K562 treated with DMSO at 1 percent for 48 hours (cell line): Measurements from ENCODE around the gene CPEB1. TPM values are rescaled to one million over a fixed set of nuclear protein-coding genes. Genes with fewer than 3 reads are reported as not detected.

Source experiments
- total RNA-seq: library from RNA; unstranded; fragments of 300-600 nt; gene quantifications from 2 replicates; pipeline ENCODE4 v1.2.3, GENCODE V29; 2022; ENCODE audit warnings: low replicate concordance; ENCODE audit errors: extremely low read depth

Gene CPEB1
- not detected in 2 replicates for total RNA-seq

DNA sequence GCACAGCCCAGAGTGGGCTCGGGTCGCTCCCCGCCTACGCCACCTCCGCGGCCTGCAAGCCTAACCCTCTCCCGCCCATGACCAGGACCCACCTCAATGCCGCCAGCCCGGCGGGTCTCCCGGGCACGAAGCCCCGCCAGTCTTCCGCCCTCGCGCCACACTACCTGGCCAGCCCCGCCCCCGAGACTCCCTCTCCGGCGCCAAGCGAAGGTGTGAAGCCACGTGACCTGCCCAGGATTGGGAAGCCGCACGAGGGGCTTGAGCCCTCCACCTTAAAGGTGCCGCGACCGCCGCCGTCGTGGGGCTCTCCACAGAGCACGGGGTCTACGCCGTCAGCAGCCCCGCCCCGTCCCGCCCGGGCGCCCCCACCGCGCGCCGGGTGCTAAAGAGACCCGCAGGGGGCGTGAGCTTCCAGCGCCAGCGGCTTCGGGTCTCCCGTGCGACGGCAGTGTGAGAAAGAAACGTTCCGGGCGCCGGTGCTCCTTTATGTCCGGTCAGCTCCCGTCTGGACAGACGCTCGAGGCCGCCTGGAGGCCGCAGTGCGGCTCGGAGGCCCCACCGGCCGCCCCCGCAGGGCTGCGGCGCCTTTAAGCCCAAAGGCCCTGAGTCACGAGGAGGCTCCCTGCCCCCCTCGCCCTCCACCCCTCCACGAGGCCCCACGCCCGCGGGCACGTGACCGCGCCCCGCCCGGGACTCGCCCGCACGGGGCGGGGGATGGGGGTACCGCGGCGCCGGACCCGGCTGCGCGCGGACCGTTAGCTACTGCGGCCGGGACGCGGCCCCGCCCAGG lies at the start of gene CPEB1:
CPEB1 (minus strand) TSS at position 319 of the 790 bp plus-strand sequence. CDS start 18,904 bp downstream, outside the sequence.

DNA sequence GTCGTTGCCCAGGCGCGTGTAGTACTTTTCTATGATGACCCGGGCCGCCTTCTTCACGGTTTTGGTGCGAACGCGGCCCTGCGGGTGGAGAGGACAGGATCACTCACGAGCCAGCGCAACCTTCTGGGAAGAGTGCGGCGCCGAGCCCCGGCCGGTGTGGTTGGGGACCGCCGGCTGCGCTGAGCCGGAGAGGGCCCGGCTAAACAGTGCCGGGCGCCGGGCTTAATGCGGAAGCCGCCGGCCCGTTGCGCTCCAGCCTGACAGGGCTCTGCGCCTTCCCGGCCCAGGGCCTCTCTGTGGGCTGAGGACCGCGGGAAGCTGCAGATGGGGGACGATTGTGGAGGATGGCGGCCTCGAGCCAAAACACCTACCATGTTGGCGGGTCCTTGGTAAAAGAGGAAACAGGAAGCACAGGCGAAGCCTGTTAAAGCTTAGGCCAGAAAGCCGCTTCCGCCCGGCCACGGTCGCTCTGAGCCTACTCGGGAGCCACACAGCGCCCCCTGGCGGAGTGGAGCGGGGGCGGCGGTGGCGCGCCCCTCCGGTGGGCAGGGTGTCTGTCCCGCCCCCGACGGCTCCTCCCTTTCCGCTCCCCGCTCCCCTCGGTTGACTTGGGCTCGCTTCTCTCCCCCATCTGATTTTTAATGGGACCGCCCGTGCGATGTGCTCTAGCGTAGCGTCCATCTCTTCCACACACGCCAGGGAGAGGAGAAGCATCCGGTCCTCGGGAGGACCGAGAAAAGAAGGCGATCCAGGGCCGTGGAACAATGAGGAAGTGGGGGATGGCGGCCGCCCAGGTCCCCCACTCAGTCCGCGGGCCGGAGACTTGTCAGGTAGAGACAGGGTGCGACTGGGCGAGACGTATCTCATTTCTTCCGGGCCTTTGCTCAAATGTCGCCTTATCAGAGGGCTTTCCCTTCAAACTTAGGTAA lies 106.8 kb downstream of the CPEB1 start, which contains the start of gene RPS17:
RPS17 (minus strand) TSS at position 403 of the 929 bp plus-strand sequence; CDS start at position 374, 29 bp downstream.

Other genes starting within 250 kb of the CPEB1 start
- not detected in 2 replicates for gene GOLGA6L9, start 217.5 kb downstream of the CPEB1 start, total RNA-seq
- gene RPS17, start 106.9 kb downstream of the CPEB1 start, total RNA-seq: 4,412 TPM in 1 of 2 replicates, not detected in the other
- gene AP3B2, start 62.5 kb upstream of the CPEB1 start, total RNA-seq: not detected in 2 replicates
- gene FSD2, start 158.7 kb upstream of the CPEB1 start, total RNA-seq: not detected in 2 replicates
- not detected in 2 replicates for gene WHAMM, start 162.3 kb upstream of the CPEB1 start, total RNA-seq